Loucy (cell line): ENCODE results near the gene SELENOO.

ENCODE experiments used
- H2AFZ ChIP-seq: fragments of 200-600 bp; sonication (generic); 2 replicates; pipeline ENCODE4 v1.6.0; 2016; ENCODE audit warnings: antibody characterized with exemption, mild to moderate bottlenecking, low read length, moderate library complexity
- H3F3A ChIP-seq: fragments of 200-600 bp; 2 replicates; pipeline ENCODE4 v1.6.0; 2016; ENCODE audit warnings: antibody characterized with exemption, low read depth, mild to moderate bottlenecking
- H3K27me3 ChIP-seq: fragments of 200-600 bp; sonication (generic); 2 replicates; pipeline ENCODE4 v1.6.1; 2014; ENCODE audit warnings: low read length, mild to moderate bottlenecking; ENCODE audit not compliant: insufficient read depth, poor library complexity, severe bottlenecking
- H3K36me3 ChIP-seq: fragments of 200-600 bp; sonication (generic); 2 replicates; pipeline ENCODE4 v1.6.1; 2016; ENCODE audit warnings: low read length; ENCODE audit not compliant: insufficient read depth
- H3K4me1 ChIP-seq: fragments of 200-600 bp; sonication (generic); 2 replicates; pipeline ENCODE4 v1.5.1; 2014; ENCODE audit warnings: low read length, mild to moderate bottlenecking; ENCODE audit not compliant: insufficient read depth, poor library complexity, severe bottlenecking
- H3K4me2 ChIP-seq: fragments of 200-600 bp; sonication (generic); 2 replicates; pipeline ENCODE4 v1.6.0; 2014; ENCODE audit warnings: antibody characterized with exemption, low read length, low read depth, mild to moderate bottlenecking; ENCODE audit not compliant: poor library complexity, severe bottlenecking
- H3K4me3 ChIP-seq: fragments of 200-600 bp; sonication (generic); 2 replicates; pipeline ENCODE4 v1.5.1; 2014; ENCODE audit warnings: low read length, mild to moderate bottlenecking, mixed read lengths; ENCODE audit not compliant: poor library complexity, severe bottlenecking
- H3K79me2 ChIP-seq: fragments of 200-600 bp; sonication (generic); 2 replicates; pipeline ENCODE4 v1.6.1; 2014; ENCODE audit warnings: low read length; ENCODE audit not compliant: insufficient read depth
- H3K9ac ChIP-seq: fragments of 200-600 bp; sonication (generic); 2 replicates; pipeline ENCODE4 v1.6.0; 2014; ENCODE audit warnings: mild to moderate bottlenecking, low read depth, low read length, moderate library complexity; ENCODE audit not compliant: poor library complexity, severe bottlenecking
- H3K9me2 ChIP-seq: fragments of 200-600 bp; sonication (generic); replicated peaks from 2 replicates; pipeline ENCODE4 v1.6.1; 2016; ENCODE audit warnings: low read depth, low read length, mixed read lengths
- H3K9me3 ChIP-seq: fragments of 200-600 bp; sonication (generic); 2 replicates; pipeline ENCODE4 v1.6.1; 2014; ENCODE audit warnings: mild to moderate bottlenecking, antibody characterized with exemption, low read length, low read depth; ENCODE audit not compliant: insufficient read depth
- H4K20me1 ChIP-seq: fragments of 200-600 bp; sonication (generic); 2 replicates; pipeline ENCODE4 v1.6.0; 2014; ENCODE audit warnings: antibody characterized with exemption, low read length, mild to moderate bottlenecking; ENCODE audit not compliant: insufficient read depth, poor library complexity, severe bottlenecking
- EZH2phosphoT487 ChIP-seq: fragments of 200-600 bp; IDR thresholded peaks from 2 replicates; pipeline ENCODE4 v1.6.1; 2018; ENCODE audit warnings: antibody characterized with exemption, mild to moderate bottlenecking, moderate library complexity, borderline replicate concordance
- TF ChIP-seq, protein P1 (sequence below): fragments of 200-600 bp; sonication (generic); conservative IDR thresholded peaks from 2 replicates; pipeline ENCODE4 v1.5.1; 2014; ENCODE audit warnings: mild to moderate bottlenecking, antibody characterized with exemption, low read length

The SELENOO gene

DNA sequence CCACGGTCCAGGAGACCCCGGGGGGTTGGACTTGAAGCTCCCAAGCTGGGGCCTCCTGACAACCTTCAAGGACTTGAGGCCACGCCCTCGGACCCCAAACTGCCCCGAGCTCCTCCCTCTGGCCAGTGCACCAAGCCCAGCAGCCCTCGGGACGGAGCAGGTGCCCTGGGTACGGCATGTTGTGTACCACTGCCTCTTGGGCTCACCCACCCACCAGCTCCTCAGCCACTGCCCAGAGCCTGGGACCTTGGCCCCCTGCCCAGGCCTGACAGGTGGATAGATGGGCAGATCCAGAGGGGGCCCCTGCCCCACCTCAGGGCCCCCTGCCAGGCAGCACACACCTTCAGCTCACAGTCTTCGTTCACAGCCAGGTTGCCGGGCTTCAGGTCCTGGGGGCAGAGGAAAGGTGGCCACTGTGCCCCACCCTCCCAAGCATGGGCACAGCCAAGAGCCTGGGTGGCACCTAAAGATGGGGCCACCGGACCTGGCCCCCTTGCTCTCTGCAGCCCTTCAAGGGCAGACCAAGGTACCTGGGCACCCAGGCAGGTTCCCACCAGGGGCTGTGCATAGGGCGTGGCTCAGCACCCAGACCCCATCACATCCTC is 55.5 kb downstream of the SELENOO start:
- TF ChIP-seq, protein P1, sequence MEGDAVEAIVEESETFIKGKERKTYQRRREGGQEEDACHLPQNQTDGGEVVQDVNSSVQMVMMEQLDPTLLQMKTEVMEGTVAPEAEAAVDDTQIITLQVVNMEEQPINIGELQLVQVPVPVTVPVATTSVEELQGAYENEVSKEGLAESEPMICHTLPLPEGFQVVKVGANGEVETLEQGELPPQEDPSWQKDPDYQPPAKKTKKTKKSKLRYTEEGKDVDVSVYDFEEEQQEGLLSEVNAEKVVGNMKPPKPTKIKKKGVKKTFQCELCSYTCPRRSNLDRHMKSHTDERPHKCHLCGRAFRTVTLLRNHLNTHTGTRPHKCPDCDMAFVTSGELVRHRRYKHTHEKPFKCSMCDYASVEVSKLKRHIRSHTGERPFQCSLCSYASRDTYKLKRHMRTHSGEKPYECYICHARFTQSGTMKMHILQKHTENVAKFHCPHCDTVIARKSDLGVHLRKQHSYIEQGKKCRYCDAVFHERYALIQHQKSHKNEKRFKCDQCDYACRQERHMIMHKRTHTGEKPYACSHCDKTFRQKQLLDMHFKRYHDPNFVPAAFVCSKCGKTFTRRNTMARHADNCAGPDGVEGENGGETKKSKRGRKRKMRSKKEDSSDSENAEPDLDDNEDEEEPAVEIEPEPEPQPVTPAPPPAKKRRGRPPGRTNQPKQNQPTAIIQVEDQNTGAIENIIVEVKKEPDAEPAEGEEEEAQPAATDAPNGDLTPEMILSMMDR, result no peak
- no peak for TF ChIP-seq EZH2phosphoT487
- no peaks in the 10 kb centered on the region for H4K20me1 ChIP-seq
- H3F3A ChIP-seq, result no peaks in the 10 kb centered on the region
- no peak overlapping the region for H3K9ac ChIP-seq
- no peaks in the 10 kb centered on the region for H3K9me2 ChIP-seq
- no peaks in the 10 kb centered on the region for H3K79me2 ChIP-seq
- no peak overlapping the region for H3K4me3 ChIP-seq
- no peaks in the 10 kb centered on the region for H3K36me3 ChIP-seq
- H3K9me3 ChIP-seq, result no peaks in the 10 kb centered on the region
- H3K4me2 ChIP-seq, result no peak overlapping the region
- H3K4me1 ChIP-seq, result peaks cover 3% of the 10 kb centered on the region
- no peak overlapping the region for H2AFZ ChIP-seq
- H3K27me3 ChIP-seq, result no peaks in the 10 kb centered on the region

DNA sequence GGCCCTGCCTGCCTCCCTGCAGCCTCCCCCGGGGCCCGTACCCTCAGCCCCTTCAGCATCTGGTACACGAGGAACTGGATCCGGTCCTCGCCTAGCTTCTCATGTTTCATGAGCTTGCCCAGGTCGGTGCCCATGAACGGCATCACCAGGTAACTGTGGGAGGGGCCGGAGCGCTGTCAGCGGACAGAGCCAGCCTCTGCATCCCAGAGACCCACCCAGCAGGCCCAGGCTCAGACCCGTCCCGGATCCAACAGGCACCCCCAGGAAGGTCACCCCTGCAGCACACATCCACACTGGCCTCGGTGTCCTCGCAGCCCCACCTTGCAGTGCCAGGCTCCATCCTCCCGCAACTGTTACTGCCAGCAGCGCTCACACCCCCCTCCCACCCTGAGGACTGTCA is 56.2 kb downstream of the SELENOO start:
- H3K9ac ChIP-seq, result no peak overlapping the region
- no peak overlapping the region for H2AFZ ChIP-seq
- no peaks in the 10 kb centered on the region for H4K20me1 ChIP-seq
- no peaks in the 10 kb centered on the region for H3K27me3 ChIP-seq
- H3K4me3 ChIP-seq, result no peak overlapping the region
- no peaks in the 10 kb centered on the region for H3K79me2 ChIP-seq
- H3K36me3 ChIP-seq, result no peaks in the 10 kb centered on the region
- no peaks in the 10 kb centered on the region for H3K9me3 ChIP-seq
- no peaks in the 10 kb centered on the region for H3K9me2 ChIP-seq
- H3F3A ChIP-seq, result no peaks in the 10 kb centered on the region
- no peaks in the 10 kb centered on the region for H3K4me1 ChIP-seq
- no peak overlapping the region for H3K4me2 ChIP-seq
- no peak for TF ChIP-seq EZH2phosphoT487
- TF ChIP-seq, protein P1, result no peak

DNA sequence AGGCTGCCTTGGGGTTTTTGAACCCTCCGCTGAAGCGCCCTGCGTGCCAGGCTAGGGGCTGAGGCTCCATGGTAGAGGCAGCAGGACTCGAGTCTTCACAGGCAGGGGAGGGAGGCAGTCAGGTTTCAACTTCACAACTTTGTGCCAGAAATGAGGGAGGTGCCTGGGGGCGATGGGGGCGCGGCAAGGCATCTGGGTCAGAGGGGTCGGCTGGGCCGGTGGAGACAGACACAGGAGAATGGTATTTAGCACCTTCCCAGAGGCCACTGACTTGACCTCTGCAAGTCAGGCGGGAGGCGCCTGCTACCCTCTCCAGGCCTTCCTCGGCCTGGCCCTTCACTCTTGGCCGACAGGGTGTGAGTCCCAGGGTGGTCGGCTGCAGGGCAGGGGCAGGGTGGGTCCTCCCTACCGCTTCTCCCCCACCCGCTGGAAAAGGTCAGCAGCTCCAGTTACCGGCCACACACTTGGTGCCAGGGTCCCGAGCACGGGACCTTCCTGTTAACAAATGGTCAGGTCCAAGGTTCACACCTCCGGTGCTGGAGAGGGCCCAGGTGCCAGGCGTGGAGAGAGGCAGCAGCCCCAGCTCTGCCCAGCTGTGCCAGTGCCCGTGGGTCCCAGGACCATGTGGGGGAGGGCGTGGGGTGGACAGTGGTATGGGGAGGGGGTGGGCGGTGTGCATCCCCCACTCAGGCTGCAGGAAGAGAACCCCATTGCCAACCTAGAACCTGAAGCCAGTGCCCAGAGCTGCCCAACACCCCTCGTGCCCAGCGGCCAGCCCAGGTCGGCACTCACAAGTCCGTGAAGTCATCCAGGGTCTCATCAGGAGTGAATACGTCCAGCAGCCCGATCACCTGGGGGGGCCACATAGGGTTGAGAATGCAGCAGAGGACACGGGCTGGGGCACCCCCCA is 56.9 kb downstream of the SELENOO start:
- H3K9ac ChIP-seq, result no peak overlapping the region
- H3K4me3 ChIP-seq, result no peak overlapping the region
- H3F3A ChIP-seq, result no peaks in the 10 kb centered on the region
- no peaks in the 10 kb centered on the region for H4K20me1 ChIP-seq
- H3K9me3 ChIP-seq, result no peaks in the 10 kb centered on the region
- H3K9me2 ChIP-seq, result no peaks in the 10 kb centered on the region
- no peaks in the 10 kb centered on the region for H3K36me3 ChIP-seq
- H3K4me2 ChIP-seq, result no peak overlapping the region
- H3K4me1 ChIP-seq, result no peaks in the 10 kb centered on the region
- TF ChIP-seq, protein P1, result no peak
- TF ChIP-seq EZH2phosphoT487, result no peak
- no peaks in the 10 kb centered on the region for H3K79me2 ChIP-seq
- no peak overlapping the region for H2AFZ ChIP-seq
- no peaks in the 10 kb centered on the region for H3K27me3 ChIP-seq
